CD4-positive, CD25-positive, alpha-beta regulatory T cell (primary cell): ENCODE data around the gene FLAD1. TPM values are rescaled to one million over a fixed set of nuclear protein-coding genes. Genes with fewer than 3 reads are reported as not detected.
"Not testable (repeated sequence)": the region's sequence is repeated elsewhere in the genome, so short reads cannot be mapped to it uniquely, and the experiment has no call there.

Experiments
- ATAC-seq, 2 donors: fragments of 150-1000 bp; cut with Tn5 transposase; one replicate each; pipeline ENCODE4 v1.10.0; 2021; ENCODE audit warnings: low read depth in 2 of 2, moderate number of reproducible peaks in 2 of 2, moderate library complexity in 1 of 2
- DNase-seq, 3 donors: peaks; one replicate each; pipeline versions ENCODE4 v3.0.0 to v3.0.0-alpha.2; 2012 to 2022; ENCODE audit warnings: mixed read lengths in 1 of 3
- H3K27ac ChIP-seq: one replicate; pipeline ENCODE4 v1.7.0; 2013; ENCODE audit warnings: mild to moderate bottlenecking, low read length; ENCODE audit not compliant: insufficient read depth, poor library complexity, severe bottlenecking
- H3K27me3 ChIP-seq: one replicate; pipeline ENCODE4 v1.7.0; 2013; ENCODE audit warnings: low read length; ENCODE audit not compliant: control insufficient read depth, insufficient read depth
- H3K36me3 ChIP-seq: one replicate; pipeline ENCODE4 v1.7.0; 2013; ENCODE audit warnings: mild to moderate bottlenecking, low read length, moderate library complexity; ENCODE audit not compliant: control insufficient read depth, insufficient read depth
- H3K4me1 ChIP-seq: 2 replicates; pipeline ENCODE4 v1.7.0; 2013; ENCODE audit warnings: mild to moderate bottlenecking, low read length; ENCODE audit not compliant: insufficient read depth, control insufficient read depth, poor library complexity, severe bottlenecking
- H3K4me3 ChIP-seq: one replicate; pipeline ENCODE4 v1.7.0; 2013; ENCODE audit warnings: low read depth, mild to moderate bottlenecking, low read length, moderate library complexity
- H3K9me3 ChIP-seq, 2 experiments: 1 replicate in 1 of 2; 2 replicates in 1 of 2; pipeline ENCODE4 v1.7.0; 2013; ENCODE audit warnings: low read length in 2 of 2, mild to moderate bottlenecking in 1 of 2, moderate library complexity in 1 of 2; ENCODE audit not compliant: control insufficient read depth in 2 of 2
- H3K27ac Mint-ChIP-seq, 3 donors: one replicate each; pipeline ENCODE4 v1.8.0; 2020 to 2022; ENCODE audit warnings: mild to moderate bottlenecking in 3 of 3, mixed read lengths in 3 of 3, moderate library complexity in 2 of 3
- H3K27me3 Mint-ChIP-seq: one replicate; pipeline ENCODE4 v1.8.0; 2022; ENCODE audit warnings: mild to moderate bottlenecking, mixed read lengths
- H3K36me3 Mint-ChIP-seq: one replicate; pipeline ENCODE4 v1.8.0; 2020; ENCODE audit warnings: mixed read lengths
- H3K4me1 Mint-ChIP-seq, 4 donors: one replicate each; pipeline ENCODE4 v1.8.0; 2020 to 2022; ENCODE audit warnings: mixed read lengths in 4 of 4, mild to moderate bottlenecking in 1 of 4
- H3K4me3 Mint-ChIP-seq, 4 donors: one replicate each; pipeline ENCODE4 v1.8.0; 2020 to 2022; ENCODE audit warnings: mild to moderate bottlenecking in 4 of 4, mixed read lengths in 4 of 4, moderate library complexity in 3 of 4
- H3K9me3 Mint-ChIP-seq, 7 donors: one replicate each; pipeline ENCODE4 v1.8.0; 2020 to 2022; ENCODE audit warnings: mixed read lengths in 7 of 7, mild to moderate bottlenecking in 3 of 7, moderate library complexity in 2 of 7
- polyA plus RNA-seq, 4 donors: library from polyadenylated mRNA; unstranded; fragments of 300-500 nt; fragmentation: Illumina TruSeq; gene quantifications; one replicate each; pipeline ENCODE4 v1.2.3, GENCODE V29; 2021
- total RNA-seq: library from RNA; stranded (reverse); gene quantifications from one replicate; pipeline ENCODE4 v1.2.3, GENCODE V29; 2022

The FLAD1 gene
- total and polyA plus RNA-seq, 5 donors from 2014 or later = 39.1 to 60.3 (median 42.6) TPM

DNA sequence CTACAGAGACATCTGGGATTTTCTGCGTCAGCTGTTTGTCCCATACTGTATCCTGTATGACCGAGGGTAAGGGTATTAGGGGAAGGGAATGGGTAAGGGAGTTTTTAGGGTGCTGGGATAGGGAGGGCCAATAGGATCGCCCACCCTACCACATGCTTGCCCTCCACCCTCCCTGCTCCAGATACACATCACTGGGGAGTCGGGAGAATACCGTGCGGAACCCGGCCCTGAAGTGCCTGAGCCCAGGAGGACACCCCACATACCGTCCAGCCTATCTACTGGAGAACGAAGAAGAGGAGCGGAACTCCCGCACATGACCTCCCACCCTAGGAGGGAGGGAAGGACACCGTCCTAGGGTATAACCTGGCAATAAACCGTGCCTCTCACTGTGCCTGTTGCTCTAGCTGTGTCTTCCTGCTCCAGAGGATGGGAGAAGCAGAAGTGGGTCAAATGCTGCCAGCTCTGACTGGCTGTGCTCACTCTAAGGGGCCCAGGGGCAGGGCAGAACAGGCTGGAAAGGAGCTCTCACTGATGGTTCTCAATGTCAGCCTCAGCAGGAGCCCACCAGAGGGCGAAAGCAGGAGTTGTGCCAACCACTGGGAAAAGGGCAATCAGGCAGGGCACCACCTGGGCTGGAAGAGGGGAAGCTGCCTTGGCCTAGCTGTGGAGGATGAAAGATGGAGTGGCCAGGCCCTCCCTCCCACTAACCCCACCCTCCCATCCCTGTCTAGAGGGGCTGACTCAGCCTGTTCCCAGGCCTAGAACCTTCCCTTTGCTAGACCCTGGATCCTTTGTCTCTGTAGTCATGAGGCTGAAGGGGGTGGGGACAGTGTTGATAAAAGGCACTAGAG lies 9.8 kb downstream of the FLAD1 start:
- no peak overlapping the region for H3K27ac Mint-ChIP-seq
- ATAC-seq (no peak), DNase-seq (no peak)
- Histone ChIP-seq H3K27ac (no peak overlapping the region), H3K36me3 (peaks cover 26% of the 10 kb centered on the region), H3K4me3 (no peak overlapping the region), H3K4me1 (no peaks in the 10 kb centered on the region), H3K27me3 (no peaks in the 10 kb centered on the region), H3K9me3 (no peaks in the 10 kb centered on the region)
- H3K4me3 Mint-ChIP-seq = no peak overlapping the region
- peaks cover 0 to 30% (median 7%) of the 10 kb centered on the region in 4 donors for H3K4me1 Mint-ChIP-seq
- H3K36me3 Mint-ChIP-seq = peaks cover 13% of the 10 kb centered on the region
- no peaks in the 10 kb centered on the region for H3K9me3 Mint-ChIP-seq
- H3K27me3 Mint-ChIP-seq = no peaks in the 10 kb centered on the region

DNA sequence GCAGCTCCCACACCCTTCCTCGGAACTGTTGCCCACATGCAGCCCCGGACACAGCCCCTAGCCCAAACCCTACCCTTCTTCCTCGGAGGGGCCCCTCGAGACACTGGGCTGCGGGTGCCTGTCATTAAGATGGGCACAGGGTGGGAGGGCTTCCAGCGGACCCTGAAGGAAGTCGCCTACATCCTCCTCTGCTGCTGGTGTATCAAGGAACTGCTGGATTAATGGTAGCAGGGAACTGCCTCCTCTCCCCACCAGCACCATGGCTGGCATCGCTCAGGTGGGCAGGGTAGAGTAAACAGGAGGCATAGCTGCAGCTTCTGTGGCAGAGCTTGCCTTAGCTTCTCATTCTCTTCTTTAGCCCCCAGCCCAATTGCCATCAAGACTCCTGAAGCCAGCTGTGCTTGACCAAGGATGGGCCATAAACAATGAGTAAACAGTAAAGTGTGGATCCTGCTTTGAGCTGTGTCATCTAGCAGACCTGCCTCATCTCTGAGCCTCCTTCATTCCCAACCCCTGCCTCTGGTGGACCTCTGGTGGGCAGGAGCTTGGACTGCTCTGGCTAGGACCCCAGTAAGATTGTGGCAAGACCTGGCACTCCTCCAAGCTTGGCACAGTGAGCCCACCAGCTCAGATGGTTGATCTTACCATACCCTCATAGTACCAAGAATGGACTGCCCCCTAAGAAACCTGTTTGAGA lies 10.6 kb downstream of the FLAD1 start, which contains the start of gene LENEP:
TSS of gene LENEP (plus strand) at position 15 of the 697 bp plus-strand sequence. CDS start at position 37, 22 bp downstream.
- no peak within 1 kb of the TSS for H3K27ac ChIP-seq
- Mint-ChIP-seq H3K4me1 (peaks cover 0 to 28% (median 8%) of the 10 kb centered on the region in 4 donors), H3K27me3 (no peaks in the 10 kb centered on the region), H3K9me3 (no peaks in the 10 kb centered on the region), H3K4me3 (peak within 1 kb of the TSS in 1 of 4 donors; percentile 65), H3K27ac (peak within 1 kb of the TSS in 1 of 3 donors; percentile 56), H3K36me3 (peaks cover 9% of the 10 kb centered on the region)
- H3K36me3 ChIP-seq = peaks cover 18% of the 10 kb centered on the region
- peaks cover 2% of the 10 kb centered on the region for H3K4me1 ChIP-seq
- H3K9me3 ChIP-seq = no peaks in the 10 kb centered on the region
- ATAC-seq (no peak), DNase-seq (no peak)
- no peaks in the 10 kb centered on the region for H3K27me3 ChIP-seq
- no peak within 1 kb of the TSS for H3K4me3 ChIP-seq

DNA sequence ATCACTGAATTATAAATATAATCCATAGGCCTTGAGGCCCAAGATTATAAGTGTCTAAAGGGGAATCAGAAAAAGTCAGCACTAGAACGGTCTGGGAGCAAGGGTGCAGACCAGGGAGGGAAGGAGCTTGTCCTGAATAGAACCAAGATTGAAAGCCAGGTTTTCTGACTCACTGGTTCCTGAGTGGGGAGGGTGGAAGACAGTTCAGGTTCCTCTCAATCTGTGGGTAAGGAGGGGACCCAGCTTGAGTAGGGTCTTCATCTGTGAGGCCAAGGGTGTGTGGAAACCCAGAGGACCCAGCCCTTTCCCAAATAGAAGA lies 11.1 kb downstream of the FLAD1 start:
- no peaks in the 10 kb centered on the region for H3K9me3 ChIP-seq
- H3K4me3 ChIP-seq = no peak overlapping the region
- ATAC-seq = no peak
- H3K36me3 ChIP-seq = peaks cover 15% of the 10 kb centered on the region
- no peaks in the 10 kb centered on the region for H3K9me3 Mint-ChIP-seq
- H3K27me3 ChIP-seq = no peaks in the 10 kb centered on the region
- no peak for DNase-seq
- H3K4me1 Mint-ChIP-seq = peaks cover 0 to 28% (median 9%) of the 10 kb centered on the region in 4 donors
- peaks cover 9% of the 10 kb centered on the region for H3K36me3 Mint-ChIP-seq
- no peak overlapping the region for H3K27ac Mint-ChIP-seq
- no peak overlapping the region for H3K27ac ChIP-seq
- peaks cover 7% of the 10 kb centered on the region for H3K4me1 ChIP-seq
- peak overlapping the region in 1 of 4 donors; percentile 65 for H3K4me3 Mint-ChIP-seq
- H3K27me3 Mint-ChIP-seq = no peaks in the 10 kb centered on the region

DNA sequence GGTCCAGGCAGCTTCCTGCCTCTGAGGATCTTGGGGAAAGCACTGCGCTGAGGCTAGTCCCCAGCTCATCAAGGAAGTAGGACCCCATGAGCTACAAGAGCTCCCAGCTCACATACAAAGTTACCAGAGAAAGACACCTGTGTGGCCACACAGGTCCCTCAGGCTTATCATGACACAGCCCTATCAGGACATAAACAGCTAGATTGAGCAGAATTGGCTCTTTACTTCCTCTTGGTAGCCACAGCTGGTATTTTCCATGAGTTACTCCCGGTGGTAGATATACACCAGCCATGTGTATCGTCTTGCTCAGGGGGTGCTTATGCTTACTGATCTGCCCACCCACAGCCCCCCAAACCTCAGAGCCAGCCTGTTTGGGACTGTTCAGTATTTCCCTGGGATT lies 11.4 kb downstream of the FLAD1 start:
- peaks cover 6% of the 10 kb centered on the region for H3K36me3 Mint-ChIP-seq
- H3K4me3 Mint-ChIP-seq = peak overlapping the region in 1 of 4 donors; percentile 65
- H3K27ac Mint-ChIP-seq = peak overlapping the region in 2 of 3 donors; percentile 24 to 55
- DNase-seq (no peak), ATAC-seq (no peak)
- no peaks in the 10 kb centered on the region for H3K27me3 Mint-ChIP-seq
- H3K27me3 ChIP-seq = no peaks in the 10 kb centered on the region
- no peaks in the 10 kb centered on the region for H3K9me3 ChIP-seq
- H3K4me1 Mint-ChIP-seq = peaks cover 0 to 26% (median 11%) of the 10 kb centered on the region in 4 donors
- peaks cover 11% of the 10 kb centered on the region for H3K36me3 ChIP-seq
- no peak overlapping the region for H3K4me3 ChIP-seq
- no peaks in the 10 kb centered on the region for H3K9me3 Mint-ChIP-seq
- H3K4me1 ChIP-seq = peaks cover 10% of the 10 kb centered on the region
- H3K27ac ChIP-seq = no peak overlapping the region

DNA sequence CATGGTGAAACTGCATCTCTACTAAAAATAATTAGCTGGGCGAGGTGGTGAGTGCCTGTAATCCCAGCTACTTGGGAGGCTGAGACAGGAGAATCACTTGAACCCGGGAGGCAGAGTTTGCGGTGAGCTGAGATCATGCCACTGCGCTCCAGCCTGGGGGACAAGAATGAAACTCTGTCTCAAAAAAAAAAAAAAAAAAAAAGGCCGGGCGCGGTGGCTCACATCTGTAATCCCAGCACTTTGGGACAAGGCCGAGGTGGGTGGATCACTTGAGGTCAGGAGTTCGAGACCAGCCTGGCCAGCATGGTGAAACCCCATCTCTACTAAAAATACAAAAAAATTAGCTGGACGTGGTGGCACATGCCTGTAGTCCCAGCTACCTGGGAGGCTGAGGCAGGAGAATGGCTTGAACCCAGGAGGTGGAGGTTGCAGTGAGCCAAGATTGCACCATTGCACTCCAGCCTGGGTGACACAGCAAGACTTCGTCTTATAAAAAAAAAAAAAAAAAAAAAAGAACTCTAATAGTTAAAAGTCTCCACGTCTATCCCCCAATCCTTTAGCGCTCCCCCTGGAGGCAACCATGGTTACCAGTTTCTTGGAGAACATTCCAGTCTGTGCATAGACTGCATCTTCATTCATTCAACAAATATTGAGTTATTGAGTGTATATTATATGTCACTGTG lies 12.3 kb downstream of the FLAD1 start:
- not testable (repeated sequence) for H3K9me3 ChIP-seq, H3K36me3 Mint-ChIP-seq, H3K27ac ChIP-seq, H3K27me3 Mint-ChIP-seq, H3K4me3 ChIP-seq, H3K9me3 Mint-ChIP-seq, ATAC-seq, DNase-seq, H3K27me3 ChIP-seq, H3K36me3 ChIP-seq
- peaks cover 18% of the 10 kb centered on the region for H3K4me1 ChIP-seq
- Mint-ChIP-seq H3K4me1 (peaks cover 0 to 33% (median 15%) of the 10 kb centered on the region in 4 donors), H3K4me3 (peak overlapping the region in 1 of 4 donors; percentile 65), H3K27ac (peak overlapping the region in 1 of 3 donors; percentile 24)

DNA sequence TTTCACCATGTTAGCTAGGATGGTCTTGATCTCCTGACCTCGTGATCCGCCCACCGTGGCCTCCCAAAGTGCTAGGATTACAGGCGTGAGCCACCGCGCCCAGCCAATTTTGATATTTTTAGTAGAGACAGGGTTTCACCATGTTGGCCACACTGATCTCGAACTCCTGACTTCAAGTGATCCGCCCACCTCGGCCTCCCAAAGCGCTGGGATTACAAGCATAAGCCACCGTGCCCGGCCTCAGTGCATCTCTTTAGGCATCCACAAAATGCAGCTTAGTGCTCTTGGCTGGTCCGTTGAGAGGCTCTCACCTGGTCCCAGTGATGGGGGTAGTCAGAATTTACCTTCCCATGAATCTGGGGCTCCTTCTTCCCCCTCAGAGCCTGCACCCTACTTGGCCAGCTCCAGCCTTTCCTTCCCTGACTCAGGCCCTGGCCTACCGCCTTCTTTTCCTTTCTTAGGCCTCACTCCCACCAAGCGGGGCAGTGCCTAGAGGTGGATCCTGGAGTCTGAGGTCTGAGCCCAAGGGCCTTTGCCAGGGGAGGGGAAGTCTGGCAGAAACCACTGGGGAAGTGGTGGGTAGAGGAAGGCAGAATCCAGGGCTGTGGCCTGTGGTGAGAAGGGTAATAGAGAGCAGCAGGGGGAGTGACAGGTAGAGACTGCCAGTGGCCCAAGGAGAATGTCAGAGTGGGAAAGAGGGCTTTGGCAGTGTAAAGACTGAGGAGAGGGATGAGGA lies 14.0 kb downstream of the FLAD1 start:
- DNase-seq (no peak), ATAC-seq (no peak)
- no peaks in the 10 kb centered on the region for H3K27me3 ChIP-seq
- H3K27ac Mint-ChIP-seq = peak overlapping the region in 2 of 3 donors; percentile 14 to 73
- no peaks in the 10 kb centered on the region for H3K27me3 Mint-ChIP-seq
- peaks cover 0 to 2% (median 0%) of the 10 kb centered on the region in 7 donors for H3K9me3 Mint-ChIP-seq
- H3K4me3 Mint-ChIP-seq = peak overlapping the region in 2 of 4 donors; percentile 27 to 85
- H3K9me3 ChIP-seq = no peaks in the 10 kb centered on the region
- H3K36me3 ChIP-seq = no peaks in the 10 kb centered on the region
- H3K4me1 ChIP-seq = peaks cover 29% of the 10 kb centered on the region
- H3K4me3 ChIP-seq = no peak overlapping the region
- peaks cover 3% of the 10 kb centered on the region for H3K36me3 Mint-ChIP-seq
- no peak overlapping the region for H3K27ac ChIP-seq
- peaks cover 0 to 33% (median 15%) of the 10 kb centered on the region in 4 donors for H3K4me1 Mint-ChIP-seq

DNA sequence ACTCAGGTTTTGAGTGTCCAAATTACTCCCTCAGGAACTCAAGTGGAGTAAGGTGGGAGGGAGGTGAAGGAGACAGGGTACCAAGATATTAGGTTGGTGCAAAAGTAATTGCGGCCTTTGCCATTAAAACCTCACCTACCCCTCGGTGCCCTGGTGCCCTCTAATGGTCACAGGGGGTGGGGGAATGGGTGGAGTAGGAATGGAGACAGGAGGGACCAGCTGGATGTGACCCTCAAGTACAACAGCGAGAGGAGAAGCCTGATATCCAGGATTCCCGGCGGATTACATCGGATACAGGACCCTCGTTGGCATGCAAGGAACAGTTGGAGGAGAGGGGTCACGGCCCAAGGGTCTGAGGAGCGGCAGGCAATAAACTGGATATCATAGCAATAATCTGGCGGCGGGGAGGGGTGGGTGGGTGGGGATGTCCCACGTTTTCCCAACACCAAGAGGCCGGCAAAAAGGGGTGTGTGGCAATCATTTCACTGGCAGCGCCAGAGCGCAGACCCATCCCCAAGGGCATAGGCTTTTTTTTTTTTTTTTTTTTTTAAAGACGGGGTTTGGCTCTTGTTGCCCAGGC lies 15.1 kb downstream of the FLAD1 start:
- no peaks in the 10 kb centered on the region for H3K27me3 ChIP-seq
- H3K36me3 ChIP-seq = no peaks in the 10 kb centered on the region
- ATAC-seq (no peak), DNase-seq (no peak)
- no peaks in the 10 kb centered on the region for H3K27me3 Mint-ChIP-seq
- H3K4me1 Mint-ChIP-seq = peaks cover 0 to 33% (median 15%) of the 10 kb centered on the region in 4 donors
- peaks cover 36% of the 10 kb centered on the region for H3K4me1 ChIP-seq
- H3K36me3 Mint-ChIP-seq = no peaks in the 10 kb centered on the region
- peaks cover 0 to 2% (median 0%) of the 10 kb centered on the region in 7 donors for H3K9me3 Mint-ChIP-seq
- H3K4me3 ChIP-seq = no peak overlapping the region
- no peak overlapping the region for H3K27ac ChIP-seq
- H3K27ac Mint-ChIP-seq = peak overlapping the region in 1 of 3 donors; percentile 83
- peak overlapping the region in 2 of 4 donors; percentile 33 to 99 for H3K4me3 Mint-ChIP-seq
- H3K9me3 ChIP-seq = no peaks in the 10 kb centered on the region
